ENCODE measurements around the gene AQP12B. TPM values are rescaled to one million over a fixed set of nuclear protein-coding genes. Genes with fewer than 3 reads are reported as not detected.

AQP12B gene
- total and polyA plus RNA-seq, 7 experiments from 2014 or later = not detected

Other genes with a start within 250 kb of the AQP12B start
- gene GPC1, start 247.2 kb downstream of the AQP12B start, total RNA-seq = 1 to 10 TPM in 2 of 5 experiments, under 1 TPM in 3; 0.35 to 4.5 (median 0.90) TPM
- gene GPC1, start 247.2 kb downstream of the AQP12B start, polyA plus RNA-seq = under 1 TPM in 1 of 2 donors, not detected in 1; 0.08 TPM
- 10 to 100 TPM; 33.7 to 83.4 (median 49.2) TPM for gene ANKMY1, start 124.9 kb downstream of the AQP12B start, total RNA-seq
- 10 to 100 TPM in 1 of 2 donors, 1 to 10 TPM in 1; 7.7 to 17.5 TPM for gene ANKMY1, start 124.9 kb downstream of the AQP12B start, polyA plus RNA-seq
- gene DUSP28, start 122.5 kb downstream of the AQP12B start, total RNA-seq = 10 to 100 TPM; 11.1 to 19.5 (median 14.7) TPM
- 10 to 100 TPM; 17.8 to 30.1 TPM for gene DUSP28, start 122.5 kb downstream of the AQP12B start, polyA plus RNA-seq
- gene RNPEPL1, start 114.4 kb downstream of the AQP12B start, total RNA-seq = 100 to 1,000 TPM in 4 of 5 experiments, 10 to 100 TPM in 1; 78.5 to 126 (median 112) TPM
- 10 to 100 TPM; 23.0 to 51.2 TPM for gene RNPEPL1, start 114.4 kb downstream of the AQP12B start, polyA plus RNA-seq
- gene CAPN10, start 96.2 kb downstream of the AQP12B start, total RNA-seq = 10 to 100 TPM; 54.1 to 74.8 (median 64.5) TPM
- gene CAPN10, start 96.2 kb downstream of the AQP12B start, polyA plus RNA-seq = 10 to 100 TPM in 1 of 2 donors, 1 to 10 TPM in 1; 8.4 to 14.1 TPM
- gene GPR35, start 57.4 kb downstream of the AQP12B start, total RNA-seq = 10 to 100 TPM in 3 of 5 experiments, 1 to 10 TPM in 2; 7.1 to 19.0 (median 10.2) TPM
- 1 to 10 TPM in 1 of 2 donors, under 1 TPM in 1; 0.20 to 1.0 TPM for gene GPR35, start 57.4 kb downstream of the AQP12B start, polyA plus RNA-seq
- gene AQP12A, start 9.0 kb upstream of the AQP12B start, total RNA-seq = not detected
- gene AQP12A, start 9.0 kb upstream of the AQP12B start, polyA plus RNA-seq = not detected
- under 1 TPM in 1 of 5 experiments, not detected in 4; 0.24 TPM for gene KIF1A, start 137.3 kb upstream of the AQP12B start, total RNA-seq
- not detected for gene KIF1A, start 137.3 kb upstream of the AQP12B start, polyA plus RNA-seq
- not detected for gene AGXT, start 185.9 kb upstream of the AQP12B start, total RNA-seq
- gene AGXT, start 185.9 kb upstream of the AQP12B start, polyA plus RNA-seq = not detected
- not detected for gene MAB21L4, start 213.3 kb upstream of the AQP12B start, total RNA-seq
- not detected for gene MAB21L4, start 213.3 kb upstream of the AQP12B start, polyA plus RNA-seq
- under 1 TPM in 1 of 5 experiments, not detected in 4; 0.22 TPM for gene CROCC2, start 223.5 kb upstream of the AQP12B start, total RNA-seq
- gene CROCC2, start 223.5 kb upstream of the AQP12B start, polyA plus RNA-seq = not detected

Measured in naive thymus-derived CD4-positive, alpha-beta T cell (primary cell).